Endodermal cell (in vitro differentiated cells): Measurements from ENCODE around the gene ATP2B2. TPM values are rescaled to one million over a fixed set of nuclear protein-coding genes. Genes with fewer than 3 reads are reported as not detected.
A peak's percentile ranks its signal among the peaks of the same experiment; 100 is the strongest.

ENCODE experiments used
- DNase-seq: peaks from one replicate; pipeline ENCODE4 v3.0.0-alpha.2; 2017
- H3K27ac ChIP-seq: 2 replicates; pipeline ENCODE4 v1.5.1; 2013; ENCODE audit warnings: mild to moderate bottlenecking, low read depth, low read length, moderate library complexity
- H3K27me3 ChIP-seq: 2 replicates; pipeline ENCODE4 v1.6.1; 2013; ENCODE audit warnings: mild to moderate bottlenecking, low read length, moderate library complexity; ENCODE audit not compliant: insufficient read depth, control insufficient read depth, poor library complexity, severe bottlenecking
- H3K36me3 ChIP-seq: 2 replicates; pipeline ENCODE4 v1.7.0; 2013; ENCODE audit warnings: mild to moderate bottlenecking, low read length, moderate library complexity; ENCODE audit not compliant: control insufficient read depth, insufficient read depth
- H3K4me1 ChIP-seq: one replicate; pipeline ENCODE4 v1.7.0; 2013; ENCODE audit warnings: low read length; ENCODE audit not compliant: control insufficient read depth, insufficient read depth
- H3K4me3 ChIP-seq: 2 replicates; pipeline ENCODE4 v1.5.1; 2013; ENCODE audit warnings: mild to moderate bottlenecking, low read length, moderate library complexity
- H3K9ac ChIP-seq: 2 replicates; pipeline ENCODE4 v1.6.1; 2013; ENCODE audit warnings: mild to moderate bottlenecking, low read length, moderate library complexity; ENCODE audit not compliant: poor library complexity, severe bottlenecking; ENCODE audit errors: extremely low read depth
- H3K9me3 ChIP-seq: 2 replicates; pipeline ENCODE4 v1.6.1; 2013; ENCODE audit warnings: mild to moderate bottlenecking, low read length, moderate library complexity; ENCODE audit not compliant: control insufficient read depth
- H3K27ac Mint-ChIP-seq: 2 replicates; pipeline ENCODE4 v1.8.0; 2020; ENCODE audit warnings: mixed read lengths
- H3K27me3 Mint-ChIP-seq: 2 replicates; pipeline ENCODE4 v1.8.0; 2021; ENCODE audit warnings: mild to moderate bottlenecking, mixed read lengths; ENCODE audit not compliant: insufficient read depth
- H3K36me3 Mint-ChIP-seq: 2 replicates; pipeline ENCODE4 v1.8.0; 2020; ENCODE audit warnings: low read depth, mixed read lengths
- H3K4me1 Mint-ChIP-seq: 2 replicates; pipeline ENCODE4 v1.8.0; 2020; ENCODE audit warnings: mixed read lengths
- H3K4me3 Mint-ChIP-seq: 2 replicates; pipeline ENCODE4 v1.8.0; 2020; ENCODE audit warnings: mild to moderate bottlenecking, moderate library complexity, mixed read lengths
- H3K9me3 Mint-ChIP-seq: 2 replicates; pipeline ENCODE4 v1.8.0; 2020; ENCODE audit warnings: mild to moderate bottlenecking, mixed read lengths
- WGBS, 2 experiments: methylation state at CpG; one replicate each; pipeline versions ENCODE4 v1.1.5 to v1.1.7; 2013; ENCODE audit warnings: missing lambda C conversion rate in 2 of 2, mixed read lengths in 1 of 2; ENCODE audit not compliant: insufficient coverage in 1 of 2, insufficient read length in 1 of 2; 5-methylcytosine and 5-hydroxymethylcytosine counted together
- total RNA-seq, 2 donors: library from RNA; stranded (reverse); fragmentation: NEBNext Ultra II Directional in 1 of 2; extraction: Animal tissue kit (Norgen Biotek cat#: 25700) in 1 of 2; gene quantifications; 2 replicates in 1 of 2; 3 replicates in 1 of 2; pipeline ENCODE4 v1.2.1, GENCODE V29; 2021
- TF ChIP-seq, protein P1 (sequence below): fragments of 200-600 bp; sonication (generic); conservative IDR thresholded peaks from 2 replicates; pipeline ENCODE4 v1.5.0; 2021; ENCODE audit warnings: antibody characterized with exemption, mild to moderate bottlenecking

The ATP2B2 gene
- total RNA-seq, 2 donors from 2014 or later: 0.09 TPM; not detected in 1

DNA sequence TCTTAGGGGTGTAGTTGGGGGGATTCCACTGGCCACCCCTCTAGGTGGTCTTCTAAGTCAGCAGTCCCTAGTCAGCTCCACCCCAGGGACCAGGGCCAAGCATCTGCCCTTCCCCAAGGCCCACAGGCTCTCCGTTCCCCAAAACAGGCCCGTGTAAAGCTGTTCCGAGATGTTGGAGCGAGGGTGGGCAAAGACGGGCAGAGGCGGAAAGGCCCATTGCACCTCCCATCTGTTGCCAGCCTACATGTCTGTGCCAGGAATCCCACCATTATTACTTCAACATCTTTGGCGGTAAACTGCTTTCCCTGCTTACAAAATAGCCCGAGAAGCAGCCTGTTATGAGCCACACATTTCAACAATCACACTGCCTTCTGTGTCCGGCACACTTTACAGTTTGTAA, 1.9 kb upstream of the ATP2B2 start:
- H3K4me1 Mint-ChIP-seq: no peaks in the 10 kb centered on the region
- H3K4me3 Mint-ChIP-seq: no peak overlapping the region
- H3K36me3 Mint-ChIP-seq: no peaks in the 10 kb centered on the region
- Histone ChIP-seq H3K4me3 (no peak overlapping the region), H3K27ac (no peak overlapping the region), H3K9ac (no peak overlapping the region), H3K36me3 (no peaks in the 10 kb centered on the region), H3K9me3 (no peaks in the 10 kb centered on the region), H3K27me3 (peaks cover 16% of the 10 kb centered on the region), H3K4me1 (no peaks in the 10 kb centered on the region)
- H3K9me3 Mint-ChIP-seq: no peaks in the 10 kb centered on the region
- no peak overlapping the region for H3K27ac Mint-ChIP-seq
- TF ChIP-seq, protein P1, sequence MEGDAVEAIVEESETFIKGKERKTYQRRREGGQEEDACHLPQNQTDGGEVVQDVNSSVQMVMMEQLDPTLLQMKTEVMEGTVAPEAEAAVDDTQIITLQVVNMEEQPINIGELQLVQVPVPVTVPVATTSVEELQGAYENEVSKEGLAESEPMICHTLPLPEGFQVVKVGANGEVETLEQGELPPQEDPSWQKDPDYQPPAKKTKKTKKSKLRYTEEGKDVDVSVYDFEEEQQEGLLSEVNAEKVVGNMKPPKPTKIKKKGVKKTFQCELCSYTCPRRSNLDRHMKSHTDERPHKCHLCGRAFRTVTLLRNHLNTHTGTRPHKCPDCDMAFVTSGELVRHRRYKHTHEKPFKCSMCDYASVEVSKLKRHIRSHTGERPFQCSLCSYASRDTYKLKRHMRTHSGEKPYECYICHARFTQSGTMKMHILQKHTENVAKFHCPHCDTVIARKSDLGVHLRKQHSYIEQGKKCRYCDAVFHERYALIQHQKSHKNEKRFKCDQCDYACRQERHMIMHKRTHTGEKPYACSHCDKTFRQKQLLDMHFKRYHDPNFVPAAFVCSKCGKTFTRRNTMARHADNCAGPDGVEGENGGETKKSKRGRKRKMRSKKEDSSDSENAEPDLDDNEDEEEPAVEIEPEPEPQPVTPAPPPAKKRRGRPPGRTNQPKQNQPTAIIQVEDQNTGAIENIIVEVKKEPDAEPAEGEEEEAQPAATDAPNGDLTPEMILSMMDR: no peak
- no peak for DNase-seq
- WGBS, 2 experiments: 92 to 98% methylated on average over 8 to 9 of the region's 9 CpGs
- peaks cover 11% of the 10 kb centered on the region for H3K27me3 Mint-ChIP-seq

DNA sequence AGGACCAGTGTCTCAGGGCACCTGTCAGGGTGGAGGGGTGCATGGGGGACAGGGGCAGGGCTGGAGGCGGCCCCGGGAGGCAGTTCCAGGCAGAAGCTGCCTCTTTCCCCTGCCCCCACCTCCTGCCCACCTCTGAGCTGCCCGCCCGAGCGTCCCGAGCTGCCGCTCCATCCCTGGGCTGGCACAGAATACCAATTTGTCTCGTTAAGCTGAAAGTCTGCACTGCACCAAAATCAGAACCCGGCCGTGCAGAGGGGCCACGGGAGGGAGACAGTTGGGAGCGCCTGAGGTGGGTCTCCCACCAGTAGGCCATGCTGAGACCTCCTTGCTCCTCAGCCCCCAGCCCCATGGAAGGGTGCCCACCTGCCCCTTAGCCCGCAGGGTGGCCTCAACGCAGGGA, 1.3 kb upstream of the ATP2B2 start:
- H3K4me3 Mint-ChIP-seq: no peak overlapping the region
- no peak overlapping the region for H3K27ac Mint-ChIP-seq
- no peaks in the 10 kb centered on the region for H3K9me3 ChIP-seq
- no peaks in the 10 kb centered on the region for H3K9me3 Mint-ChIP-seq
- H3K36me3 ChIP-seq: no peaks in the 10 kb centered on the region
- no peaks in the 10 kb centered on the region for H3K4me1 Mint-ChIP-seq
- no peak overlapping the region for H3K4me3 ChIP-seq
- H3K27ac ChIP-seq: no peak overlapping the region
- H3K36me3 Mint-ChIP-seq: no peaks in the 10 kb centered on the region
- peaks cover 11% of the 10 kb centered on the region for H3K27me3 Mint-ChIP-seq
- H3K9ac ChIP-seq: no peak overlapping the region
- TF ChIP-seq, protein P1: no peak
- DNase-seq: no peak
- peaks cover 16% of the 10 kb centered on the region for H3K27me3 ChIP-seq
- 91 to 100% methylated on average over 2 to 14 of the region's 14 CpGs for WGBS, 2 experiments
- H3K4me1 ChIP-seq: no peaks in the 10 kb centered on the region

GRCh38 chr3:10505791-10506585, 602 bp upstream of the ATP2B2 start:
- WGBS, 2 experiments: 68 to 78% methylated on average over 3 to 20 of the region's 22 CpGs
- Mint-ChIP-seq H3K4me3 (peak overlapping the region; percentile 24), H3K27ac (no peak overlapping the region), H3K9me3 (no peaks in the 10 kb centered on the region), H3K4me1 (no peaks in the 10 kb centered on the region), H3K27me3 (peaks cover 11% of the 10 kb centered on the region), H3K36me3 (no peaks in the 10 kb centered on the region)
- Histone ChIP-seq H3K9ac (no peak overlapping the region), H3K27ac (no peak overlapping the region), H3K27me3 (peaks cover 16% of the 10 kb centered on the region), H3K4me3 (no peak overlapping the region), H3K36me3 (no peaks in the 10 kb centered on the region), H3K9me3 (no peaks in the 10 kb centered on the region), H3K4me1 (no peaks in the 10 kb centered on the region)
- DNase-seq: no peak
- TF ChIP-seq, protein P1: no peak
